Skin of body (tissue), 2 donors: ENCODE data around the gene C4orf36. TPM values are rescaled to one million over a fixed set of nuclear protein-coding genes. Genes with fewer than 3 reads are reported as not detected.
"Not testable (repeated sequence)": the region's sequence is repeated elsewhere in the genome, so short reads cannot be mapped to it uniquely, and the experiment has no call there.

Experiments
- DNase-seq: peaks from one replicate; lab custom pipeline; 2025; lab: John Stamatoyannopoulos, UW
- total RNA-seq: library from RNA; depleted of rRNA; stranded (reverse); fragments of >200 nt; gene quantifications from one replicate; pipeline ENCODE4 v1.2.3, GENCODE V29; 2014

C4orf36 gene
- total RNA-seq, 1 donor from 2014 or later = 1.9 TPM

GRCh38 chr4:86917212-86918039 is 25.2 kb upstream of the C4orf36 start:
- no peak for DNase-seq

GRCh38 chr4:86916392-86916791 is 24.2 kb upstream of the C4orf36 start:
- no peak for DNase-seq

- DNase-seq = no peak
Measured at GRCh38 chr4:86910820-86911684, 18.8 kb upstream of the C4orf36 start.

GRCh38 chr4:86910369-86910768 is 18.1 kb upstream of the C4orf36 start:
- no peak for DNase-seq

GRCh38 chr4:86909546-86910295 is 17.5 kb upstream of the C4orf36 start:
- DNase-seq = no peak

- DNase-seq = no peak
Measured at GRCh38 chr4:86908251-86908657, 16.0 kb upstream of the C4orf36 start.

- no peak for DNase-seq
Measured at GRCh38 chr4:86901864-86902263, 9.6 kb upstream of the C4orf36 start.

- DNase-seq = no peak
Measured at GRCh38 chr4:86898562-86898961, 6.3 kb upstream of the C4orf36 start.

GRCh38 chr4:86896596-86896995 is 4.4 kb upstream of the C4orf36 start:
- DNase-seq = no peak

GRCh38 chr4:86895692-86896488 is 3.7 kb upstream of the C4orf36 start:
- peak; percentile 33 for DNase-seq

GRCh38 chr4:86894455-86894854 is 2.2 kb upstream of the C4orf36 start:
- DNase-seq = no peak

- no peak for DNase-seq
Measured at GRCh38 chr4:86893136-86893535, 914 bp upstream of the C4orf36 start.

- DNase-seq = peak; percentile 15
Measured at GRCh38 chr4:86892636-86892960, 376 bp upstream of the C4orf36 start.

- no peak for DNase-seq
Measured at GRCh38 chr4:86890790-86891189, 1.4 kb downstream of the C4orf36 start.

- DNase-seq = no peak
Measured at GRCh38 chr4:86879641-86880040, 12.6 kb downstream of the C4orf36 start.

- no peak for DNase-seq
Measured at GRCh38 chr4:86878640-86879039, 13.6 kb downstream of the C4orf36 start.

GRCh38 chr4:86876894-86877685 is 15.1 kb downstream of the C4orf36 start:
- DNase-seq = no peak

- DNase-seq = not testable (repeated sequence)
Measured at GRCh38 chr4:86875436-86875835, 16.8 kb downstream of the C4orf36 start.

GRCh38 chr4:86872135-86872534 is 20.1 kb downstream of the C4orf36 start:
- no peak for DNase-seq

- no peak for DNase-seq
Measured at GRCh38 chr4:86870442-86871069, 21.7 kb downstream of the C4orf36 start.
